WTC11 (cell line): ENCODE measurements around the gene TTLL5. TPM values are rescaled to one million over a fixed set of nuclear protein-coding genes. Genes with fewer than 3 reads are reported as not detected.

Experiments
- ATAC-seq: fragments of 200-7000 bp; cut with Tn5 transposase; 2 replicates; pipeline ENCODE4 v1.10.0; 2021; ENCODE audit warnings: mild to moderate bottlenecking, moderate library complexity
- CTCF ChIA-PET: fragments of 300-600 bp; sonication (Branson Sonifier 250); formaldehyde crosslinking; loops from one replicate; lab custom pipeline; 2021; ENCODE audit warnings: antibody characterized with exemption; lab: Charles Lee
- POLR2A ChIA-PET: fragments of 350-600 bp; sonication (Branson Sonifier 250); formaldehyde crosslinking; loops from one replicate; lab custom pipeline; 2021; ENCODE audit warnings: antibody characterized with exemption; lab: Charles Lee
- DNase-seq: peaks from one replicate; pipeline ENCODE4 v3.0.0; 2021; ENCODE audit warnings: low spot score
- H3K27ac Mint-ChIP-seq: 2 replicates; pipeline ENCODE4 v1.8.0; 2021; ENCODE audit warnings: mixed read lengths
- H3K27me3 Mint-ChIP-seq: 2 replicates; pipeline ENCODE4 v1.8.0; 2021; ENCODE audit warnings: low read depth, mild to moderate bottlenecking, moderate library complexity, mixed read lengths
- H3K36me3 Mint-ChIP-seq: 2 replicates; pipeline ENCODE4 v1.8.0; 2021; ENCODE audit warnings: mixed read lengths
- H3K4me1 Mint-ChIP-seq: 2 replicates; pipeline ENCODE4 v1.8.0; 2022; ENCODE audit warnings: mixed read lengths
- H3K4me3 Mint-ChIP-seq: 2 replicates; pipeline ENCODE4 v1.8.0; 2021; ENCODE audit warnings: mild to moderate bottlenecking, moderate library complexity, mixed read lengths
- H3K9me3 Mint-ChIP-seq: 2 replicates; pipeline ENCODE4 v1.8.0; 2021; ENCODE audit warnings: mixed read lengths
- CREM ChIP-seq: sonication (generic); formaldehyde crosslinking; IDR thresholded peaks from 2 replicates; pipeline ENCODE4 v1.8.1; 2022; ENCODE audit warnings: mild to moderate bottlenecking, missing genetic modification reagents, moderate library complexity
- ELF4 ChIP-seq: sonication (generic); formaldehyde crosslinking; IDR thresholded peaks from 2 replicates; pipeline ENCODE4 v1.8.1; 2022; ENCODE audit warnings: low read depth, mild to moderate bottlenecking, moderate library complexity, missing genetic modification reagents
- FOXJ3 ChIP-seq: sonication (generic); formaldehyde crosslinking; IDR thresholded peaks from 2 replicates; pipeline ENCODE4 v1.9.0; 2021; ENCODE audit warnings: missing genetic modification reagents, mild to moderate bottlenecking, borderline replicate concordance
- GTF2I ChIP-seq: fragments of 250-450 bp; sonication (Bioruptor Pico); conservative IDR thresholded peaks from 2 replicates; pipeline ENCODE4 v1.4.0; 2021; ENCODE audit warnings: mild to moderate bottlenecking
- JAZF1 ChIP-seq: fragments of 250-450 bp; sonication (Bioruptor Pico); IDR thresholded peaks from 2 replicates; pipeline ENCODE4 v1.9.0; 2021; ENCODE audit warnings: moderate library complexity, mild to moderate bottlenecking, inconsistent platforms
- NFYB ChIP-seq: sonication (generic); formaldehyde crosslinking; conservative IDR thresholded peaks from 2 replicates; pipeline ENCODE4 v1.8.0; 2022; ENCODE audit warnings: low read depth, missing genetic modification reagents
- SP1 ChIP-seq: sonication (generic); formaldehyde crosslinking; conservative IDR thresholded peaks from 2 replicates; pipeline ENCODE4 v1.8.1; 2022; ENCODE audit warnings: missing genetic modification reagents
- TEAD1 ChIP-seq: sonication (generic); formaldehyde crosslinking; IDR thresholded peaks from 2 replicates; pipeline ENCODE4 v1.8.0; 2022; ENCODE audit warnings: mild to moderate bottlenecking, missing genetic modification reagents
- ZBTB21 ChIP-seq: sonication (generic); formaldehyde crosslinking; IDR thresholded peaks from 2 replicates; pipeline ENCODE4 v1.8.1; 2023; ENCODE audit warnings: mild to moderate bottlenecking, missing genetic modification reagents, borderline replicate concordance
- ZNF232 ChIP-seq: sonication (generic); formaldehyde crosslinking; IDR thresholded peaks from 2 replicates; pipeline ENCODE4 v1.8.0; 2022; ENCODE audit warnings: mild to moderate bottlenecking, missing genetic modification reagents
- ZNF416 ChIP-seq: fragments of 250-450 bp; sonication (Bioruptor Pico); IDR thresholded peaks from 2 replicates; pipeline ENCODE4 v1.9.0; 2021; ENCODE audit warnings: mild to moderate bottlenecking, inconsistent platforms
- ZNF423 ChIP-seq: fragments of 250-450 bp; sonication (Bioruptor Pico); IDR thresholded peaks from 2 replicates; pipeline ENCODE4 v2.1.2; 2022; ENCODE audit warnings: mild to moderate bottlenecking, moderate library complexity
- ZNF671 ChIP-seq: fragments of 250-450 bp; sonication (Bioruptor Pico); IDR thresholded peaks from 2 replicates; pipeline ENCODE4 v1.8.0; 2021; ENCODE audit warnings: mild to moderate bottlenecking
- total RNA-seq: library from RNA; stranded (reverse); gene quantifications from 3 replicates; pipeline ENCODE4 v1.2.3, GENCODE V29; 2021
- TF ChIP-seq, protein P1 (sequence below): sonication (generic); formaldehyde crosslinking; IDR thresholded peaks from 2 replicates; pipeline ENCODE4 v1.8.0; 2022; ENCODE audit warnings: mild to moderate bottlenecking, missing genetic modification reagents
- TF ChIP-seq, protein P2 (sequence below): sonication (generic); formaldehyde crosslinking; conservative IDR thresholded peaks from 2 replicates; pipeline ENCODE4 v1.8.1; 2022; ENCODE audit warnings: mild to moderate bottlenecking, missing genetic modification reagents
- TF ChIP-seq, protein P3 (sequence below): sonication (generic); formaldehyde crosslinking; IDR thresholded peaks from 2 replicates; pipeline ENCODE4 v1.8.1; 2023; ENCODE audit warnings: mild to moderate bottlenecking, missing genetic modification reagents
- TF ChIP-seq, protein P4 (sequence below): sonication (generic); formaldehyde crosslinking; IDR thresholded peaks from 2 replicates; pipeline ENCODE4 v1.8.1; 2022; ENCODE audit warnings: low read depth, mild to moderate bottlenecking, moderate library complexity, missing genetic modification reagents, borderline replicate concordance
- TF ChIP-seq, protein P5 (sequence below): sonication (generic); formaldehyde crosslinking; IDR thresholded peaks from 2 replicates; pipeline ENCODE4 v1.8.0; 2022; ENCODE audit warnings: mild to moderate bottlenecking, missing genetic modification reagents
- TF ChIP-seq, protein P6 (sequence below): sonication (generic); formaldehyde crosslinking; IDR thresholded peaks from 2 replicates; pipeline ENCODE4 v1.8.1; 2023; ENCODE audit warnings: mild to moderate bottlenecking, missing genetic modification reagents
- TF ChIP-seq, protein P7 (sequence below): fragments of 250-450 bp; sonication (Bioruptor Pico); IDR thresholded peaks from 2 replicates; pipeline ENCODE4 v1.9.0; 2021; ENCODE audit warnings: mild to moderate bottlenecking
- TF ChIP-seq, protein P8 (sequence below): sonication (generic); formaldehyde crosslinking; IDR thresholded peaks from 2 replicates; pipeline ENCODE4 v1.8.1; 2022; ENCODE audit warnings: missing genetic modification reagents, borderline replicate concordance

TTLL5 gene
- total RNA-seq, 1 experiment from 2014 or later: 39.6 TPM

DNA sequence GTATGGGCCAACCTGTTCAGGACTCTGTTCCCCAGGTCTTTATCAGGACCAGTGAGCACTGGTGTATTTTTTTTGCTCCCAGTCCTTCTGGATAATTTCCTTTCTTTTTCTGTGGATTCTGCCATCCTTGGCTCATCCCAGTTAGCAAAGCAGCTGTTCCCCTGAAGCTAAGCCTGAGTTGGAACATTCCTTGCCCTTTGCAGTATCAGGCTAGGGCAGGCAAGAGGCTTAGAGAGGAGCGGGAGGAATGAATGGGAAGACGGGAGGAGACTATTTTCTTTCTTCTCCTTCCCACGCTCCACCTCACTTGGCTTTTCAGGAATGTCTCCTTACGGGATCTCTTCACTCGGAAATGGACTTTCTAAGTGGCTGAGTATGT is 29.6 kb upstream of the TTLL5 start:
- ATAC-seq (peak; percentile 71), DNase-seq (peak; percentile 28)
- H3K4me1 Mint-ChIP-seq: peaks cover 64% of the 10 kb centered on the region
- TF ChIP-seq, protein P1, sequence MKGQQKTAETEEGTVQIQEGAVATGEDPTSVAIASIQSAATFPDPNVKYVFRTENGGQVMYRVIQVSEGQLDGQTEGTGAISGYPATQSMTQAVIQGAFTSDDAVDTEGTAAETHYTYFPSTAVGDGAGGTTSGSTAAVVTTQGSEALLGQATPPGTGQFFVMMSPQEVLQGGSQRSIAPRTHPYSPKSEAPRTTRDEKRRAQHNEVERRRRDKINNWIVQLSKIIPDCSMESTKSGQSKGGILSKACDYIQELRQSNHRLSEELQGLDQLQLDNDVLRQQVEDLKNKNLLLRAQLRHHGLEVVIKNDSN (CRISPR knock-in tag): no peak
- no peak for TF ChIP-seq ZNF416 (CRISPR knock-in tag)
- TF ChIP-seq TEAD1: 0 out of 2 replicates have a peak, but pooled peaks have one; percentile 4
- 0 out of 2 replicates have a peak, but pooled peaks have one; percentile 9 for TF ChIP-seq SP1
- no peaks in the 10 kb centered on the region for H3K27me3 Mint-ChIP-seq
- CTCF ChIA-PET: interaction anchor here (1.1 to 1.7 kb wide), 5 partner anchors 23 to 113 kb away, joined by 3 to 15 read pairs (median 4); partner anchors contain the start of genes ERG28, FLVCR2 and TTLL5
- H3K9me3 Mint-ChIP-seq: no peaks in the 10 kb centered on the region
- POLR2A ChIA-PET: interaction anchor here (0.6 to 1.0 kb wide), 2 partner anchors 29 to 1500 kb away, joined by 3 to 6 read pairs; partner anchors contain the start of genes ERG28 and TTLL5
- H3K27ac Mint-ChIP-seq: peak overlapping the region; percentile 99
- H3K36me3 Mint-ChIP-seq: peaks cover 4% of the 10 kb centered on the region; the same call in 1 of the 2 replicates
- H3K4me3 Mint-ChIP-seq: peak overlapping the region; percentile 59

DNA sequence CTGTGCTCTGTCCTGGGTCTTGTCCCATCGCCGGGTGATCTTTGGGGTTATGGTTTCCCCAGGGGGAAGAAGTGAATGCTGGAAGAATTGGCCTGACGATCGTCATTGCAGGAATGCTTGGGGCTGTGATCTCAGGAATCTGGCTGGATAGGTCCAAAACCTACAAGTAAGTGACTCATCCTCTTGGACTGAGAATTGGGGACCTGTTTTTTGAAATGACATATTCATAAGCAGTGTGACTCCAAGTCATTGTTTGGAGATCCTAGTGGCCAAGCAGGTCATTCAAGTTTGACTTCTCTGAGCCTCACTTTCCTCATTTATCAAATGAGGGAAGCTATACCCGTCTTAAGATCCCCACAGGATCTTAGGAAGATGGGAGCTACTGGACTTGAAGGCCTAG is 26.2 kb upstream of the TTLL5 start:
- CTCF ChIA-PET: interaction anchor here (1.0 kb wide), 1 partner anchor 19 kb away, joined by 3 read pairs; no protein-coding TSS in a partner anchor
- Mint-ChIP-seq H3K9me3 (no peaks in the 10 kb centered on the region), H3K27ac (0 out of 2 replicates have a peak overlapping the region, but pooled peaks have one; percentile 4), H3K36me3 (peaks cover 7% of the 10 kb centered on the region; the same call in 1 of the 2 replicates), H3K4me3 (no peak overlapping the region), H3K4me1 (peaks cover 56% of the 10 kb centered on the region), H3K27me3 (no peaks in the 10 kb centered on the region)
- POLR2A ChIA-PET: no interaction called here
- TF ChIP-seq ZNF671 (no peak), NFYB (CRISPR knock-in tag) (no peak), GTF2I (no peak), FOXJ3 (CRISPR knock-in tag) (no peak), ZNF423 (CRISPR knock-in tag) (no peak), ZNF232 (CRISPR knock-in tag) (no peak), CREM (CRISPR knock-in tag) (no peak), ELF4 (CRISPR knock-in tag) (no peak), ZBTB21 (CRISPR knock-in tag) (no peak), JAZF1 (no peak)
- TF ChIP-seq, protein P2, sequence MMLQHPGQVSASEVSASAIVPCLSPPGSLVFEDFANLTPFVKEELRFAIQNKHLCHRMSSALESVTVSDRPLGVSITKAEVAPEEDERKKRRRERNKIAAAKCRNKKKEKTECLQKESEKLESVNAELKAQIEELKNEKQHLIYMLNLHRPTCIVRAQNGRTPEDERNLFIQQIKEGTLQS: no peak
- TF ChIP-seq, protein P3, sequence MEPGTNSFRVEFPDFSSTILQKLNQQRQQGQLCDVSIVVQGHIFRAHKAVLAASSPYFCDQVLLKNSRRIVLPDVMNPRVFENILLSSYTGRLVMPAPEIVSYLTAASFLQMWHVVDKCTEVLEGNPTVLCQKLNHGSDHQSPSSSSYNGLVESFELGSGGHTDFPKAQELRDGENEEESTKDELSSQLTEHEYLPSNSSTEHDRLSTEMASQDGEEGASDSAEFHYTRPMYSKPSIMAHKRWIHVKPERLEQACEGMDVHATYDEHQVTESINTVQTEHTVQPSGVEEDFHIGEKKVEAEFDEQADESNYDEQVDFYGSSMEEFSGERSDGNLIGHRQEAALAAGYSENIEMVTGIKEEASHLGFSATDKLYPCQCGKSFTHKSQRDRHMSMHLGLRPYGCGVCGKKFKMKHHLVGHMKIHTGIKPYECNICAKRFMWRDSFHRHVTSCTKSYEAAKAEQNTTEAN (CRISPR knock-in tag): no peak
- TF ChIP-seq, protein P4, sequence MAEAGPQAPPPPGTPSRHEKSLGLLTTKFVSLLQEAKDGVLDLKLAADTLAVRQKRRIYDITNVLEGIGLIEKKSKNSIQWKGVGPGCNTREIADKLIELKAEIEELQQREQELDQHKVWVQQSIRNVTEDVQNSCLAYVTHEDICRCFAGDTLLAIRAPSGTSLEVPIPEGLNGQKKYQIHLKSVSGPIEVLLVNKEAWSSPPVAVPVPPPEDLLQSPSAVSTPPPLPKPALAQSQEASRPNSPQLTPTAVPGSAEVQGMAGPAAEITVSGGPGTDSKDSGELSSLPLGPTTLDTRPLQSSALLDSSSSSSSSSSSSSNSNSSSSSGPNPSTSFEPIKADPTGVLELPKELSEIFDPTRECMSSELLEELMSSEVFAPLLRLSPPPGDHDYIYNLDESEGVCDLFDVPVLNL (CRISPR knock-in tag): no peak
- TF ChIP-seq, protein P5, sequence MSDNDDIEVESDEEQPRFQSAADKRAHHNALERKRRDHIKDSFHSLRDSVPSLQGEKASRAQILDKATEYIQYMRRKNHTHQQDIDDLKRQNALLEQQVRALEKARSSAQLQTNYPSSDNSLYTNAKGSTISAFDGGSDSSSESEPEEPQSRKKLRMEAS: no peak
- TF ChIP-seq, protein P6, sequence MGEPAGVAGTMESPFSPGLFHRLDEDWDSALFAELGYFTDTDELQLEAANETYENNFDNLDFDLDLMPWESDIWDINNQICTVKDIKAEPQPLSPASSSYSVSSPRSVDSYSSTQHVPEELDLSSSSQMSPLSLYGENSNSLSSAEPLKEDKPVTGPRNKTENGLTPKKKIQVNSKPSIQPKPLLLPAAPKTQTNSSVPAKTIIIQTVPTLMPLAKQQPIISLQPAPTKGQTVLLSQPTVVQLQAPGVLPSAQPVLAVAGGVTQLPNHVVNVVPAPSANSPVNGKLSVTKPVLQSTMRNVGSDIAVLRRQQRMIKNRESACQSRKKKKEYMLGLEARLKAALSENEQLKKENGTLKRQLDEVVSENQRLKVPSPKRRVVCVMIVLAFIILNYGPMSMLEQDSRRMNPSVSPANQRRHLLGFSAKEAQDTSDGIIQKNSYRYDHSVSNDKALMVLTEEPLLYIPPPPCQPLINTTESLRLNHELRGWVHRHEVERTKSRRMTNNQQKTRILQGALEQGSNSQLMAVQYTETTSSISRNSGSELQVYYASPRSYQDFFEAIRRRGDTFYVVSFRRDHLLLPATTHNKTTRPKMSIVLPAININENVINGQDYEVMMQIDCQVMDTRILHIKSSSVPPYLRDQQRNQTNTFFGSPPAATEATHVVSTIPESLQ: no peak
- TF ChIP-seq, protein P7, sequence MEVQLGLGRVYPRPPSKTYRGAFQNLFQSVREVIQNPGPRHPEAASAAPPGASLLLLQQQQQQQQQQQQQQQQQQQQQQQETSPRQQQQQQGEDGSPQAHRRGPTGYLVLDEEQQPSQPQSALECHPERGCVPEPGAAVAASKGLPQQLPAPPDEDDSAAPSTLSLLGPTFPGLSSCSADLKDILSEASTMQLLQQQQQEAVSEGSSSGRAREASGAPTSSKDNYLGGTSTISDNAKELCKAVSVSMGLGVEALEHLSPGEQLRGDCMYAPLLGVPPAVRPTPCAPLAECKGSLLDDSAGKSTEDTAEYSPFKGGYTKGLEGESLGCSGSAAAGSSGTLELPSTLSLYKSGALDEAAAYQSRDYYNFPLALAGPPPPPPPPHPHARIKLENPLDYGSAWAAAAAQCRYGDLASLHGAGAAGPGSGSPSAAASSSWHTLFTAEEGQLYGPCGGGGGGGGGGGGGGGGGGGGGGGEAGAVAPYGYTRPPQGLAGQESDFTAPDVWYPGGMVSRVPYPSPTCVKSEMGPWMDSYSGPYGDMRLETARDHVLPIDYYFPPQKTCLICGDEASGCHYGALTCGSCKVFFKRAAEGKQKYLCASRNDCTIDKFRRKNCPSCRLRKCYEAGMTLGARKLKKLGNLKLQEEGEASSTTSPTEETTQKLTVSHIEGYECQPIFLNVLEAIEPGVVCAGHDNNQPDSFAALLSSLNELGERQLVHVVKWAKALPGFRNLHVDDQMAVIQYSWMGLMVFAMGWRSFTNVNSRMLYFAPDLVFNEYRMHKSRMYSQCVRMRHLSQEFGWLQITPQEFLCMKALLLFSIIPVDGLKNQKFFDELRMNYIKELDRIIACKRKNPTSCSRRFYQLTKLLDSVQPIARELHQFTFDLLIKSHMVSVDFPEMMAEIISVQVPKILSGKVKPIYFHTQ (CRISPR knock-in tag): no peak
- TF ChIP-seq, protein P8, sequence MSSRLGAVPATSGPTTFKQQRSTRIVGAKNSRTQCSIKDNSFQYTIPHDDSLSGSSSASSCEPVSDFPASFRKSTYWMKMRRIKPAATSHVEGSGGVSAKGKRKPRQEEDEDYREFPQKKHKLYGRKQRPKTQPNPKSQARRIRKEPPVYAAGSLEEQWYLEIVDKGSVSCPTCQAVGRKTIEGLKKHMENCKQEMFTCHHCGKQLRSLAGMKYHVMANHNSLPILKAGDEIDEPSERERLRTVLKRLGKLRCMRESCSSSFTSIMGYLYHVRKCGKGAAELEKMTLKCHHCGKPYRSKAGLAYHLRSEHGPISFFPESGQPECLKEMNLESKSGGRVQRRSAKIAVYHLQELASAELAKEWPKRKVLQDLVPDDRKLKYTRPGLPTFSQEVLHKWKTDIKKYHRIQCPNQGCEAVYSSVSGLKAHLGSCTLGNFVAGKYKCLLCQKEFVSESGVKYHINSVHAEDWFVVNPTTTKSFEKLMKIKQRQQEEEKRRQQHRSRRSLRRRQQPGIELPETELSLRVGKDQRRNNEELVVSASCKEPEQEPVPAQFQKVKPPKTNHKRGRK (CRISPR knock-in tag): no peak
- DNase-seq: no peak
- no peak for ATAC-seq
